K562 (cell line): ENCODE measurements around the gene ABCA3. TPM values are rescaled to one million over a fixed set of nuclear protein-coding genes. Genes with fewer than 3 reads are reported as not detected.

Experiments used
- ATF1 ChIP-seq, 2 experiments: fragments of 450-650 bp in 1 of 2; IDR thresholded peaks; 2 replicates each; pipeline ENCODE4 v1.6.1; 2016; ENCODE audit warnings: missing compliant biosample characterization in 1 of 2, missing genetic modification characterization in 1 of 2
- CEBPG ChIP-seq, 3 experiments: fragments of 200-800 bp in 1 of 3; sonication (Bioruptor generic) in 1 of 3; sonication (generic) in 1 of 3; formaldehyde crosslinking in 1 of 3; IDR thresholded peaks in 2 of 3; conservative IDR thresholded peaks in 1 of 3; 2 replicates each; pipeline versions ENCODE4 v1.6.1 to v1.8.0; 2016 to 2022; ENCODE audit warnings: missing compliant biosample characterization in 2 of 3, missing genetic modification characterization in 2 of 3, mild to moderate bottlenecking in 1 of 3, missing genetic modification reagents in 1 of 3
- DMBX1 ChIP-seq: fragments of 250-450 bp; sonication (Bioruptor Pico); IDR thresholded peaks from 2 replicates; pipeline ENCODE4 v1.8.0; 2022; ENCODE audit warnings: inconsistent platforms, mild to moderate bottlenecking, moderate library complexity, borderline replicate concordance
- E2F4 ChIP-seq: sonication (generic); formaldehyde crosslinking; IDR thresholded peaks from 2 replicates; pipeline ENCODE4 v1.8.0; 2022; ENCODE audit warnings: mild to moderate bottlenecking, low read depth, missing genetic modification reagents
- KLF13 ChIP-seq: fragments of 450-650 bp; IDR thresholded peaks from 2 replicates; pipeline ENCODE4 v1.6.1; 2016; ENCODE audit warnings: missing genetic modification characterization, low read depth, mild to moderate bottlenecking, missing compliant biosample characterization, moderate library complexity, borderline replicate concordance
- LEF1 ChIP-seq: fragments of 450-650 bp; IDR thresholded peaks from 2 replicates; pipeline ENCODE4 v1.6.1; 2016; ENCODE audit warnings: mild to moderate bottlenecking
- MBD2 ChIP-seq: sonication (generic); IDR thresholded peaks from 2 replicates; pipeline ENCODE4 v1.6.1; 2016; ENCODE audit warnings: low read depth, borderline replicate concordance
- MEIS2 ChIP-seq: fragments of 450-650 bp; IDR thresholded peaks from 2 replicates; pipeline ENCODE4 v1.6.1; 2014; ENCODE audit warnings: mild to moderate bottlenecking; ENCODE audit not compliant: partially characterized antibody
- MIER1 ChIP-seq: fragments of 450-650 bp; IDR thresholded peaks from 2 replicates; pipeline ENCODE4 v1.6.1; 2016; ENCODE audit warnings: antibody characterized with exemption, mild to moderate bottlenecking, low read depth
- NCOA6 ChIP-seq: fragments of 450-650 bp; IDR thresholded peaks from 2 replicates; pipeline ENCODE4 v1.6.1; 2017; ENCODE audit warnings: mild to moderate bottlenecking
- NFE2 ChIP-seq: IDR thresholded peaks from 2 replicates; pipeline ENCODE4 v1.6.1; 2014; ENCODE audit warnings: antibody characterized with exemption, low read depth
- RB1 ChIP-seq: fragments of 450-650 bp; IDR thresholded peaks from 2 replicates; pipeline ENCODE4 v1.6.1; 2017; ENCODE audit warnings: low read depth, mild to moderate bottlenecking
- USF2 ChIP-seq: sonication (generic); formaldehyde crosslinking; IDR thresholded peaks from 2 replicates; pipeline ENCODE4 v1.5.0; 2020; ENCODE audit warnings: missing genetic modification reagents
- ZEB2 ChIP-seq: fragments of 450-650 bp; IDR thresholded peaks from 2 replicates; pipeline ENCODE4 v1.6.1; 2016
- ZHX1 ChIP-seq: fragments of 150-350 bp; conservative IDR thresholded peaks from 2 replicates; pipeline ENCODE4 v1.6.1; 2014; ENCODE audit warnings: low read length
- ZKSCAN8 ChIP-seq: fragments of 200-800 bp; sonication (Bioruptor generic); IDR thresholded peaks from 2 replicates; pipeline ENCODE4 v1.6.1; 2016; ENCODE audit warnings: missing genetic modification characterization, missing compliant biosample characterization
- ZNF24 ChIP-seq: fragments of 450-650 bp; IDR thresholded peaks from 2 replicates; pipeline ENCODE4 v1.6.1; 2016
- ZNF282 ChIP-seq: sonication (generic); formaldehyde crosslinking; IDR thresholded peaks from 2 replicates; pipeline ENCODE4 v1.8.1; 2023; ENCODE audit warnings: missing genetic modification reagents
- ZNF589 ChIP-seq: fragments of 200-800 bp; sonication (Bioruptor generic); IDR thresholded peaks from 2 replicates; pipeline ENCODE4 v1.6.1; 2016; ENCODE audit warnings: low read depth, missing genetic modification characterization, missing compliant biosample characterization
- polyA plus RNA-seq, 8 experiments: library from polyadenylated mRNA; depleted of rRNA in 4 of 8; stranded (reverse) in 5 of 8; unstranded in 3 of 8; fragments of >200 nt; fragmentation: Nextera tagmentation in 2 of 8; fragmentation: Illumina TruSeq in 1 of 8; extraction: Ambion mirVana in 2 of 8; extraction: Trizol in 1 of 8; gene quantifications; 2 replicates each; pipeline versions ENCODE4 v1.2.1 to v1.2.3, GENCODE V29; 2011 to 2014; ENCODE audit warnings: inconsistent platforms in 1 of 8, missing spikeins in 1 of 8
- total RNA-seq, 7 experiments: library from RNA; depleted of rRNA in 6 of 7; stranded (reverse); fragments of >200 nt in 6 of 7; fragmentation: Illumina TruSeq in 2 of 7; extraction: Trizol in 2 of 7; gene quantifications; 2 replicates each; pipeline versions ENCODE4 v1.2.1 to v1.2.3, GENCODE V29; 2011 to 2021; ENCODE audit warnings: low replicate concordance in 1 of 7

Gene ABCA3
- total and polyA plus RNA-seq, 9 of the 15 experiments (the other 6 are each of a cell fraction or from before 2014, with no cell fraction given): 0.66 to 23.7 (median 6.9) TPM

- TF ChIP-seq MBD2 (peak; percentile 59; the same call in 1 of the 2 replicates), ATF1 (CRISPR knock-in tag; IDR thresholded peaks at IDR 0.05) (no peak), ATF1 (tag; IDR thresholded peaks at IDR 0.05) (peak; percentile 83), MEIS2 (peak; percentile 98), MIER1 (no peak; the same call in 1 of the 2 replicates), E2F4 (CRISPR knock-in tag) (peak; percentile 64; the same call in 1 of the 2 replicates), KLF13 (peak; percentile 67; the same call in 1 of the 2 replicates), LEF1 (peak; percentile 28; the same call in 1 of the 2 replicates), CEBPG (CRISPR knock-in tag; IDR thresholded peaks at IDR 0.05) (peak; percentile 61; the same call in 1 of the 2 replicates), CEBPG (tag; conservative IDR thresholded peaks at IDR 0.05 in 1 of 2, IDR thresholded peaks at IDR 0.05 in 1 of 2) (no peak), NCOA6 (no peak), USF2 (CRISPR knock-in tag) (peak; percentile 12; the same call in 1 of the 2 replicates), DMBX1 (peak; percentile 94; the same call in 1 of the 2 replicates), RB1 (peak; percentile 97; the same call in 1 of the 2 replicates), ZKSCAN8 (CRISPR knock-in tag) (no peak), ZNF24 (peak; percentile 80), ZEB2 (0 out of 2 replicates have a peak, but pooled peaks have one; percentile 42), ZNF589 (peak; percentile 95), ZNF282 (peak; percentile 94), NFE2 (peak; percentile 86), ZHX1 (peak; percentile 50; the same call in 1 of the 2 replicates)
These were observed at the start of gene ABCA3 (continued) for GRCh38 chr16:2340564-2341455.
